CD4-positive, alpha-beta T cell treated with Interleukin-15 for 1 hour (primary cell): Measurements from ENCODE around the gene IL20RA.
"Not testable (repeated sequence)": the region's sequence is repeated elsewhere in the genome, so short reads cannot be mapped to it uniquely, and the experiment has no call there.

ENCODE experiments used
- DNase-seq: peaks from one replicate; pipeline ENCODE4 v3.0.0-alpha.2; 2020

IL20RA gene

GRCh38 chr6:137044366-137045221 is at the start of gene IL20RA:
Gene IL20RA (minus strand): TSS chr6:137044965. CDS start chr6:137044728, 237 bp downstream.
- DNase-seq = no peak

GRCh38 chr6:137093183-137094069 is 48.7 kb upstream of the IL20RA start:
- no peak for DNase-seq

DNA sequence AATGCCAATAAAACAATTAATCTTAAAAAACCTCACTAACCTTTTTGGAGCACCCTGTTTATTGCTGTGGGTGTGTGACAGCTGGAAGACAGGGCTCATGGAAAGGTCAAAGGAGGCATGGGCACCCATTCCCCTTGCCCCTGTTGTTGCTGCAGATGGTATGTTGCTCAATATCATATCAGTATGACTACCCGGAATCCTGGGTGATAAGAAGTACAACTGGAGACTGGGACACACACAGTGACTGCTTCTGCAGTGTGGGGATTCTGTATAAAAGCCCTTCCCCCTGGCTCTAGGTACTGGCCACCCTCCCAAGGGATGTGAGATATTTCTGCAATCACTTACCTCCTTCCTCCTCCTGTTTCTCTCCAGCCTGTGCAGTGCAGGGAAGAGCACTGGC is 47.3 kb upstream of the IL20RA start:
- no peak for DNase-seq

- DNase-seq = no peak
Measured at GRCh38 chr6:137089305-137089704, 44.5 kb upstream of the IL20RA start.

DNA sequence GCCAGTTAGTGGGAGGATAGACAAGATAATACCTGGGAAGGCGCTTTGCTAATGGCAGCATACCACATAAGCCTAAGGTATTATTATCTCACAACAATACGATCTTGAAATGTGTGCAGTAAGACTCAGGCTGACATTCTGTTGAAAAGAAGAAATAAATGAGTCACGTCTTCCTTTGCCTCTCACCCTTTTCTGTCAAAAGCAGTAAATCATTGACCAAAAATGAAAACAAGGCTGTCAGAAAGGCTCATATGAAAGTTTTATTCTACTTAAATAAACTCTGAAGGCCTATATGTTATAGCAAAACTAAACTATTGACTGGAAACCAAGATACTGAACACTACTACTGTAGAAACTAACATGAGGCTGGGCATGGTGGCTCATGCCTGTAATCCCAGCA is 43.1 kb upstream of the IL20RA start:
- DNase-seq = no peak

- no peak for DNase-seq
Measured at GRCh38 chr6:137086031-137086430, 41.3 kb upstream of the IL20RA start.

GRCh38 chr6:137084865-137085617 is 40.3 kb upstream of the IL20RA start:
- DNase-seq = no peak

- DNase-seq = no peak
Measured at GRCh38 chr6:137084090-137084489, 39.3 kb upstream of the IL20RA start.

- DNase-seq = no peak
Measured at GRCh38 chr6:137081997-137082396, 37.2 kb upstream of the IL20RA start.

DNA sequence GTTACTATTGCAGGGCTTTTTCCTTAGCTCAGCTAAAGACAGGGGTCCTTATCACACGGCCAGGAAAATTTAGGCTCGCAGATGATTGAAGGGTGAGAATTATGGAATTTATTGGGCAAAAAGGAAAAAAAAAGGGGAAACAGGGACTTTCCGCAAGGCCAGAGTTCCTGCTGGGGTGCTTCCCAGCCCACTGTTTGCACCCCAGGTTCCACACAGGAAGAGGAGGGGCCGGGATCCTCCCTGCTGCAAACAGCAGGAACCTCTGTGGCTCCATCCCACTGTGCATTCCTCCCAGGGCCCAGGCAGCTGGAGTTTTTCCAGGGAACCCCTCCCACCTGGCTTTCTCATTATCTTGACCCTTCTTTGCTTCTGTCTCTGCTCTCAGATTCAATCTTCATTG is 35.9 kb upstream of the IL20RA start:
- no peak for DNase-seq

DNA sequence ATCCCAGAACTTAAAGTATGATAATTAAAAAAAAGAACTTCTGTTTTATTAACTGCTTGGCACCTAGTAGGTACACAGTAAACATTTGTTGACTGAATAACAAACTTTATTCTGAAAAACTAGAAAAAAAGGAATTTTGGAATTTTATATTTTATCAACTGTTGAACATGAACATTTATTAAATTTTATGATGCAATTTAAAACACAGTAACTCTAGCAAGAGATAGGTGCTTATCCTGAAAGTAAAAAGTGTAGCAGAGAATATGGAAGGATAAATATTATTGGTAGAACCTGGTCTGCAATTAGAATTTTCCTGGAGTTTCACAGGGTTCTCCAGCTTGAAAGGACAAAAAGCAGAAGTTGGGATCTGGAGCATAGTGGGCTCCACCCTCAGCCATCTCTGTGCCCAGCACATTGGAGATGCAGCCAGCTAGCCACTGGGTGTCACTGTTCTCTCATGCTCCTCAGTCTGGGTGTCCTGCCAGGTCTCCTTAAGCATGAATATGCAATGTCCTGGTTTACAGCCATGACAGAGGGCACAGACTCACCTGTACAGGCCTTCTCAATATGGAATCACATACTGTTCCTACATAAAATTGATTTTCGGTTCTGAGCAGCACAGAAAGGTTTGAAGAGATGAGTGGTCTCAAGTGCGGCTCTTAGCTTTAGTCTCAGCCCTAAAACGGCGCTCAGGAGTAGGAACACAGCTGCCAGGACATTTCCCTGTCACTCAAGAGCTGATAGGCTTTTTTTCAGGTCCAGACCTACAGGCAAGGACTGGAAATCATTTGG is 31.7 kb upstream of the IL20RA start:
- peak; percentile 69 for DNase-seq

DNA sequence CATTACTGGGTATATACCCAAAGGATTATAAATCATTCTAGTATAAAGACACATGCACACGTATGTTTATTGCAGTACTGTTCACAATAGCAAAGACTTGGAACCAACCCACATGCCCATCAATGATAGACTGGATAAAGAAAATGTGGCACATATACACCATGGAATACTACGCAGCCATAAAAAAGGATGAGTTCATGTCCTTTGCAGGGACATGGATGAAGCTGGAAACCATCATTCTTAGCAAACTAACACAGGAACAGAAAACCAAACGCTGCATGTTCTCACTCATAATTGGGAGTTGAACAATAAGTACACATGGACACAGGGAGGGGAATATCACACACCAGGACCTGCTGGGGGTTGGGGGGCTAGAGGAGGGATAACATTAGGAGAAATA is 31.0 kb upstream of the IL20RA start:
- not testable (repeated sequence) for DNase-seq

DNA sequence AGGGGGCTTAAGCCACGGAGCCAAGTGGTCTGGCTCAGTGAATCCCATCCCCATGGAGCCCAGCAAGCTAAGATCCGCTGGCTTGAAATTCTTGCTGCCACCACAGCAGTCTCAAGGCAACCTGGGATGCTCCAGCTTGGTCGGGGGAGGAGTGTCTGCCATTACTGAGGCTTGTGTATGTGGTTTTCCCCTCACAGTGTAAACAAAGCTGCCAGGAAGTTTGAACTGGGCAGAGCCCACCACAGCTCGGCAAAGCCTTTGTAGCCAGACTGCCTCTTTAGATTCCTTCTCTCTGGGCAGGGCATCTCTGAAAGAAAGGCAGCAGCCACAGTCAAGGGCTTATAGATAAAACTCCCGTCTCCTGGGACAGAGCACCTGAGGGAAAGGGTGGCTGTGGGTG is 25.5 kb upstream of the IL20RA start:
- DNase-seq = no peak

GRCh38 chr6:137067399-137067798 is 22.6 kb upstream of the IL20RA start:
- no peak for DNase-seq

- DNase-seq = no peak
Measured at GRCh38 chr6:137058037-137058436, 13.3 kb upstream of the IL20RA start.

DNA sequence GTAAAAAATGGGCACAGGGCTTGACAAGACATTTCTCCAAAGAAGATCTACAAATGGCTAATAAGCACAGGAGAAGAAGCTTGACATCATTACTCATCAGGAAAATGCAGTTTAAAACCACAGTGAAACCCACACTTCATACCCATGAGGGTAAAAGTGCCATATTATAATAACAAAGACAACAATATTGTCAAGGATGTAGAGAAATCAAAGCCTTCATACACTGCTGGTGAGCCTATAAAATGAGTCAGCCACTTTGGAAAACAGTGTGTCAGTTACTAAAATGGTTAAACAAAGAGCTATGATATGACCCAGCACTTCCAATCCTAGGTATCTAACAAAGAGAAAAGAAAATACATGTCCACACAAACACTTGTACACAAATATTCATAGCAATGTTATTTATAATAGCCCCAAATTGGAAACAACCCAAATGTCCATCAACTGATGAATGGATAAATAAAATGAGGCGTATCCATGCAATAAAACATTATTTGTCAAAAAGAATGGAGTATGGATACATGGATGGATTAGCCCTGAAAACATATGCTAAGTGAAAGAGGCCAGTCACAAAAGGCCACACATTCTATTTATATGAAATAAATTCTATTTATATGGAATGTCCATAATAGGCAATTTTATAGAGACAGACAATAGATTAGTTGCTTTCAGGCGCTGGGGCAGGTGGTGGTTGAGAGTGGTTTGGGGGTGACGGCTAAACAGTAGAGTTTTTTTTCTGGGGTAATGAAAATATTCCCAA is 11.5 kb upstream of the IL20RA start:
- no peak for DNase-seq

DNA sequence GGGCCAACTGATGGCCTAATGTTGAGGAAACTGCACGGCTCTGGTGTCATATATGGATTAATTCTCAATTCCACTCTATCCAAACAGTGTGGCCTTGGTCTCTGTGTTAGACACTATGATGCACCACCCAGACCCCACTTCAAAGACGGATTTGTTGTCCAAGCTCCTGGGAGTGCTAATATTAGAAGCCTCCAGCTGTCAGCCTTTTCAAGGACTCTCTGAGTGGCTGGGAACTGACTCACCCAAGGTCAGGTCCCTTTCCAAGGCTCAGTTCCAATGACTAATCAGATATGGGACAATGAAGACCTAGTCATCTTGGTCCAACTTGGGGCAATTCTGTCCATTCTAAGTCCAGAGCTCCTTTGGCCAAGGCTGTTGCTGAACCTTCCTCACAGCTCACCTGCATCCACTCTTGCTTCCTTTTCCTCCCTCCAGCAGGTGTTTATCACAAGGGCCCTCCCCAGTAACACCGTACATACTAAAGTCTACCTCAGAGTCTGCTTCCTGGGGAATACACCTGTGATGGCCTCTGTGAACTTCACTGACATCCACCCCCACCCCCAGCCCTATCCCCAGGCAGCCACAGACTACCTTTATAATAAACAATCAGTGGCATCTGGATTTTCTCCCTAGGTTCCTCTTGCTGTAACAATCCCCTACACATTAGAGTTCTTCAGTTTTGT is 7.2 kb upstream of the IL20RA start:
- DNase-seq = no peak

DNA sequence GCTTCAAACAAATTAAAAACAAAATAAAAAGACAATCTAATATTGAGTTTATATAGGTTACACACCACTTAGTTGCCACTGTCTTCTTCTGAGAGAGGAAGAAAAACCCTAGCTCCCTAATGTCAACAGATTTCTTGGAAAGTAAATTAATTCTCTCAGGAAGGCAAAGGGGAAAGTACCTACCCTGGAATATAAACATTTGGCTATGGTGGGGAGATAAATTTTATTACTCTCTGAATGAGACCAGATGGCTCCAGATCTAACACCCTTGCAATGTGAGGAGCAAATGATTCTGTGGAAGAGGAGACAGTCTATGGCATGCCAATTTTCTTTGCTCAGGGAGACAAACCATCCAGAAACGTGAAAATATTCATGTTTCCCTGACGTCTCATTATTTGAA is 4.3 kb upstream of the IL20RA start:
- DNase-seq = no peak

DNA sequence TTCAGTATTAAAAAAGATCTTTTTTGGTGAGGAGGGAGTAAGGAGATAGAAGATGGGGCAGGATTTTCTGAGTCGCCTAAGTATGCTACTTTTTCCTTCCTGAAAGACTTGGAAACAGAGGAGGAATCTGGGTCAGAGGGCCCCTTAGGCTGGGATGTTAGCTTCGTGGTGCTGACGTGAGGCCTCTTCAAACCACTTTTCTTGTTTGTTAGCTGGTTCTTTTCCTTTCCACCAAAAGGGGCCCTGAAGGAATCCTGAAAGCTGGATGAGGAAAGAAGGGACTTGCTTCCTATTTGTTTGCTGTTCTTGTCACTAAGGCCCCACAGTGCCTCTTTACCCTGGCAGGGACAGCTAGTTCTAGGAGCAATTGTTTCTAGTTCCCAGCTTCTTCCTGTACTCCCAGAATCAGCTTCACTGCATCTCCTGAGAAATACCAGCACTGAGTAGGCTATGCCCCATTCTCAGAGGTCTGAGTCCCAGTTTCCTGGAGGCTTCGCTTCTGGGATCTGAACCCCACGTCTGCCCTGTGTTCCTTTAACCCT is 2.2 kb upstream of the IL20RA start:
- DNase-seq = no peak

DNA sequence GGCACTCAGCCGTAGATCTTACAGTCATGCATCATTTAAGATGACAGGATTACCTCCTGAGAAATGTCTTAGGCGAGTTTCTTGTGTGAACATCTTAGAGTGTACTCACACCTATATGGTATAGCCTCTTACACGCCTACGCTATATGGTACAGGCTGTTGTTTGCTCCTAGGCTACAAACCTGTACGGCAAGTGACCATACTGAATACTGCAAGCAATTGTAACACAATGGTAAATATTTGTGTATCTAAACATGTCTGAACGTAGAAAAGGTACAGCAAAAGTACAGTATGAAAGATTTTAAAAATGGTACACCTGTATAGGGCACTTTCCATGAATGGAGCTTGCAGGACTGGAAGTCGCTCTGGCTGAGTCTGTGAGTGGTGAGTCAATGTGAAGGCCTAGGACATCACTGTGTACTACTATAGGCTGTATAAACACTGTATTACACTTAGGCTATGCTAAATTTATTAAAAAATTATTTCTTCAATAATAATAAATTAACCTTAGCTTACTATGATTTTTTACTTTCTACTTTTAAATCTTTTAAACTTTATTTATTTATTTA is 541 bp upstream of the IL20RA start:
- no peak for DNase-seq
